Tibial nerve (tissue), 4 donors: ENCODE data around the gene NUTM2D.
"Not testable (repeated sequence)": the region's sequence is repeated elsewhere in the genome, so short reads cannot be mapped to it uniquely, and the experiment has no call there.

Experiments
- EP300 ChIP-seq, 2 donors: sonication (generic); formaldehyde crosslinking; IDR thresholded peaks; one replicate each; pipeline ENCODE4 v1.6.1; 2017; ENCODE audit warnings: antibody characterized with exemption in 2 of 2, mild to moderate bottlenecking in 1 of 2
- POLR2A ChIP-seq, 2 donors: fragments of 450-650 bp; IDR thresholded peaks; one replicate each; pipeline ENCODE4 v1.6.1; 2017; ENCODE audit warnings: antibody characterized with exemption in 2 of 2, mild to moderate bottlenecking in 2 of 2, moderate library complexity in 2 of 2
- TF ChIP-seq, protein P1 (sequence below), 5 experiments: fragments of 200-600 bp in 3 of 5; fragments of 450-650 bp in 2 of 5; sonication (generic) in 3 of 5; IDR thresholded peaks; one replicate each; pipeline ENCODE4 v1.5.1; 2016 to 2019; ENCODE audit warnings: antibody characterized with exemption in 5 of 5, mild to moderate bottlenecking in 3 of 5, moderate library complexity in 2 of 5

DNA sequence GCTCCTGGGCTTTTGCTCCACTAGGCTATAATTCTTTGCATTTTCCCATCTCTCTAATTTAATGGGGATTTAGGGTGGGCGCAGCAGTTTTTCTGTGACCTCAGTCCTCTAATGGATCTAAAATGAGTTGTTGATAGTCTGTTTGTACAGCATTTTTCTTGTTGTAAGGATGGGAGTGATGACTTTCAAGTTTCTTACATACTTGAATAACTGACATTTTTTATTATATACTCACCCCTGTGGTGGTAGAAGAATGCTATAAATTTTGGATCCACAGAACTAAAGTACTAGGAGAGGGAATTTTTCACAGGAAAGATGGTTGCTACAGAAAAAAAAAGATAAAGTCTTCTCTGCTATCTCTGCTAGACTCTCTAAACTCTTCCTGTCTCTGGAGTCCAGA is 29.6 kb upstream of the NUTM2D start:
- TF ChIP-seq, protein P1, sequence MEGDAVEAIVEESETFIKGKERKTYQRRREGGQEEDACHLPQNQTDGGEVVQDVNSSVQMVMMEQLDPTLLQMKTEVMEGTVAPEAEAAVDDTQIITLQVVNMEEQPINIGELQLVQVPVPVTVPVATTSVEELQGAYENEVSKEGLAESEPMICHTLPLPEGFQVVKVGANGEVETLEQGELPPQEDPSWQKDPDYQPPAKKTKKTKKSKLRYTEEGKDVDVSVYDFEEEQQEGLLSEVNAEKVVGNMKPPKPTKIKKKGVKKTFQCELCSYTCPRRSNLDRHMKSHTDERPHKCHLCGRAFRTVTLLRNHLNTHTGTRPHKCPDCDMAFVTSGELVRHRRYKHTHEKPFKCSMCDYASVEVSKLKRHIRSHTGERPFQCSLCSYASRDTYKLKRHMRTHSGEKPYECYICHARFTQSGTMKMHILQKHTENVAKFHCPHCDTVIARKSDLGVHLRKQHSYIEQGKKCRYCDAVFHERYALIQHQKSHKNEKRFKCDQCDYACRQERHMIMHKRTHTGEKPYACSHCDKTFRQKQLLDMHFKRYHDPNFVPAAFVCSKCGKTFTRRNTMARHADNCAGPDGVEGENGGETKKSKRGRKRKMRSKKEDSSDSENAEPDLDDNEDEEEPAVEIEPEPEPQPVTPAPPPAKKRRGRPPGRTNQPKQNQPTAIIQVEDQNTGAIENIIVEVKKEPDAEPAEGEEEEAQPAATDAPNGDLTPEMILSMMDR (IDR thresholded peaks at IDR 0.05), result not testable (repeated sequence)
- not testable (repeated sequence) for TF ChIP-seq POLR2A, EP300 (IDR thresholded peaks at IDR 0.05)
